Lung (tissue), 12 donors: ENCODE measurements around the gene MTMR1. TPM values are rescaled to one million over a fixed set of nuclear protein-coding genes. Genes with fewer than 3 reads are reported as not detected.

Experiments used
- ATAC-seq: fragments of 200-7000 bp; cut with Tn5 transposase; one replicate; pipeline ENCODE4 v1.9.1; 2020; ENCODE audit warnings: moderate number of reproducible peaks; ENCODE audit not compliant: insufficient read depth, low FRiP score
- DNase-seq, 3 donors: peaks; one replicate each; pipeline ENCODE4 v3.0.0-alpha.2; 2013 to 2017
- H3K27ac ChIP-seq, 2 donors: one replicate each; pipeline ENCODE4 v1.5.1; 2013; ENCODE audit warnings: mild to moderate bottlenecking in 2 of 2, moderate library complexity in 2 of 2, control low read depth in 1 of 2, inconsistent platforms in 1 of 2, low read depth in 1 of 2, low read length in 1 of 2
- H3K27me3 ChIP-seq, 3 donors: one replicate each; pipeline ENCODE4 v1.5.1; 2013; ENCODE audit warnings: low read length in 2 of 3; ENCODE audit not compliant: control insufficient read depth in 3 of 3, insufficient read depth in 3 of 3
- H3K36me3 ChIP-seq, 4 donors: one replicate each; pipeline ENCODE4 v1.5.1; 2013; ENCODE audit warnings: low read length in 4 of 4, mild to moderate bottlenecking in 1 of 4, moderate library complexity in 1 of 4; ENCODE audit not compliant: control insufficient read depth in 4 of 4, insufficient read depth in 4 of 4
- H3K4me1 ChIP-seq, 5 donors: one replicate each; pipeline ENCODE4 v1.5.1; 2013; ENCODE audit warnings: low read length in 5 of 5, mild to moderate bottlenecking in 2 of 5, moderate library complexity in 1 of 5; ENCODE audit not compliant: control insufficient read depth in 5 of 5, insufficient read depth in 5 of 5
- H3K4me3 ChIP-seq: one replicate; pipeline ENCODE4 v1.5.1; 2013; ENCODE audit warnings: mild to moderate bottlenecking, control low read depth, moderate library complexity
- H3K9ac ChIP-seq, 2 donors: one replicate each; pipeline ENCODE4 v1.5.1; 2013; ENCODE audit warnings: low read length in 2 of 2, control low read depth in 1 of 2; ENCODE audit not compliant: insufficient read depth in 1 of 2
- H3K9me3 ChIP-seq, 4 donors: one replicate each; pipeline ENCODE4 v1.5.1; 2013; ENCODE audit warnings: low read length in 3 of 4, mild to moderate bottlenecking in 1 of 4, moderate library complexity in 1 of 4; ENCODE audit not compliant: control insufficient read depth in 4 of 4, insufficient read depth in 3 of 4
- WGBS, 2 donors: extraction: QIAGEN DNeasy Blood & Tissue Kit; methylation state at CpG; one replicate each; pipeline ENCODE4 v1.1.7; 2013; 5-methylcytosine and 5-hydroxymethylcytosine counted together
- polyA plus RNA-seq, 2 donors: library from polyadenylated mRNA; stranded (reverse); fragments of 200-250 nt; gene quantifications; one replicate each; pipeline ENCODE4 v1.2.1, GENCODE V29; 2013
- total RNA-seq, 2 donors: library from RNA; depleted of rRNA in 1 of 2; stranded (reverse); fragments of >200 nt in 1 of 2; gene quantifications; one replicate each; pipeline ENCODE4 v1.2.1, GENCODE V29; 2014 to 2021
- TF ChIP-seq, protein P1 (sequence below): IDR thresholded peaks from 2 replicates; pipeline ENCODE4 v1.5.1; 2012; ENCODE audit warnings: mild to moderate bottlenecking; ENCODE audit errors: control extremely low read depth, extremely low read depth
- donor health status: control.
- donor health status: control.
- donor health status: Bipolar disorder and iron deficiency.
- donor health status: healthy.
- donor health status: DM: yes; HTN: yes; CAD: no.

MTMR1 gene
- total and polyA plus RNA-seq, 4 donors: 10.0 to 37.6 (median 15.9) TPM

DNA sequence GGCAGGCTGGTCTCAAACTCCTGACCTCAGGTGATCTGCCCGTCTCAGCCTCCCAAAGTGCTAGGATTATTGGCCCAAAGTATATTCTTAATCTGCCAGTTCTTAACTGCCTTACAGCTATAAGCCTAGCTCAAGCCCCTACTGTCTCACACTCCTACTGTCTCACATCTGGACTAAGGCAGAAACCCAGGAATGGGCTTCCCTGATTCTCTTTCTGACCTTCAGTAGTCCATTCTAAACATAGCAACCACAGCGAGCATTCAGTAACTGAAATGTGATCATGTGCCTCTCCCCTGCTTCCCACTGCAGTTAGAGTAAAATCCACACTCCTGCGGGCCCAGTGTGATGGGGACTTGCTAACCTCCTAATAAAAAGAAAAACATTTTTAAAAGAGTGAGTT is 58.9 kb downstream of the MTMR1 start:
- Histone ChIP-seq H3K9me3 (no peaks in the 10 kb centered on the region), H3K27me3 (peaks cover 0 to 3% (median 0%) of the 10 kb centered on the region in 3 donors), H3K4me1 (no peaks in the 10 kb centered on the region), H3K9ac (no peak overlapping the region), H3K27ac (no peak overlapping the region), H3K36me3 (peaks cover 0 to 11% (median 2%) of the 10 kb centered on the region in 4 donors), H3K4me3 (no peak overlapping the region)
- TF ChIP-seq, protein P1, sequence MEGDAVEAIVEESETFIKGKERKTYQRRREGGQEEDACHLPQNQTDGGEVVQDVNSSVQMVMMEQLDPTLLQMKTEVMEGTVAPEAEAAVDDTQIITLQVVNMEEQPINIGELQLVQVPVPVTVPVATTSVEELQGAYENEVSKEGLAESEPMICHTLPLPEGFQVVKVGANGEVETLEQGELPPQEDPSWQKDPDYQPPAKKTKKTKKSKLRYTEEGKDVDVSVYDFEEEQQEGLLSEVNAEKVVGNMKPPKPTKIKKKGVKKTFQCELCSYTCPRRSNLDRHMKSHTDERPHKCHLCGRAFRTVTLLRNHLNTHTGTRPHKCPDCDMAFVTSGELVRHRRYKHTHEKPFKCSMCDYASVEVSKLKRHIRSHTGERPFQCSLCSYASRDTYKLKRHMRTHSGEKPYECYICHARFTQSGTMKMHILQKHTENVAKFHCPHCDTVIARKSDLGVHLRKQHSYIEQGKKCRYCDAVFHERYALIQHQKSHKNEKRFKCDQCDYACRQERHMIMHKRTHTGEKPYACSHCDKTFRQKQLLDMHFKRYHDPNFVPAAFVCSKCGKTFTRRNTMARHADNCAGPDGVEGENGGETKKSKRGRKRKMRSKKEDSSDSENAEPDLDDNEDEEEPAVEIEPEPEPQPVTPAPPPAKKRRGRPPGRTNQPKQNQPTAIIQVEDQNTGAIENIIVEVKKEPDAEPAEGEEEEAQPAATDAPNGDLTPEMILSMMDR: no peak
- DNase-seq: no peak
- WGBS, 2 donors: 84 to 98% methylated on average over 3 of the region's 3 CpGs
- ATAC-seq: no peak

DNA sequence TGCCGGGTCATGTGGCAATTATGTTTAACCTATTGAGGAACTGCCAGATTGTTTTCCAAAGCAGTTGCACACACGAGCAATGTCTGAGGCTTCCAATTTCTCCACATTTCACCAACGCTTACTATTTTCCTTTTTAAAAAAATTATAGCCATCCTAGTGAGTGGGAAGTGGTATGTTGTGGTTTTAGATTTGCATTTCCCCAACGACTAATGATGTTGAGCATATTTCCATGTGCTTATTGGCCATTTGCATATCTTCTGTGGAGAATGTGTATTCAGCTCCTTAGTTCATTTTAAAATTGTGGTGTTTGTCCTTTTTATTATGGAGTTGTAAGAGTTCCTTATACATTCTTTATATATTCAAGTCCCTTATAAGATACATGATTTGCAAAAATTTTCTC is 60.2 kb downstream of the MTMR1 start:
- H3K4me3 ChIP-seq: no peak overlapping the region
- H3K4me1 ChIP-seq: no peaks in the 10 kb centered on the region
- WGBS, 2 donors: 45 to 72% methylated on average over 4 of the region's 4 CpGs
- H3K36me3 ChIP-seq: peaks cover 0 to 11% (median 4%) of the 10 kb centered on the region in 4 donors
- DNase-seq (no peak), ATAC-seq (no peak)
- TF ChIP-seq, protein P1: no peak
- H3K9ac ChIP-seq: no peak overlapping the region
- no peak overlapping the region for H3K27ac ChIP-seq
- H3K9me3 ChIP-seq: no peaks in the 10 kb centered on the region
- H3K27me3 ChIP-seq: peaks cover 0 to 3% (median 0%) of the 10 kb centered on the region in 3 donors

DNA sequence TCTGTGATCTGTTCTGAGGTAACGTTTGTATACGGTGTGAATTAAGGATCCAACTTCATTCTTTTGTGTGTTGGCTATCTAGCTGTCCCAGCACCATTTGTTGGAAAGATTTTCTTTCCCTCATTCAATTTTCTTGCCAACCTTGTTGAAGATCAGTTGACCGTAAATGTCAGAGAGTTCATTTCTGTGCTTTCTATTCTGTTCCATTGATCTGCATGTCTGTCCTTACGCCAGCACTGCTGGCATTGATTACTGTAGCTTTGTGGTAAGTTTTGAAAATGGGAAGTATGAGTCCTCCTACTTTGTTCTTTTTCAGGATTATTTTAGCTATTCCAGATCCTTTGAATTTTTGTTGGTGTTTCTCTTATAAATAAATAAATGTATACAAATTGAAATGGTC is 60.8 kb downstream of the MTMR1 start:
- Histone ChIP-seq H3K4me3 (no peak overlapping the region), H3K4me1 (no peaks in the 10 kb centered on the region), H3K27me3 (peaks cover 0 to 3% (median 0%) of the 10 kb centered on the region in 3 donors), H3K27ac (no peak overlapping the region), H3K9ac (no peak overlapping the region), H3K36me3 (peaks cover 0 to 11% (median 4%) of the 10 kb centered on the region in 4 donors), H3K9me3 (no peaks in the 10 kb centered on the region)
- 91 to 100% methylated on average over 4 of the region's 4 CpGs for WGBS, 2 donors
- DNase-seq: no peak
- ATAC-seq: no peak
- TF ChIP-seq, protein P1: no peak

DNA sequence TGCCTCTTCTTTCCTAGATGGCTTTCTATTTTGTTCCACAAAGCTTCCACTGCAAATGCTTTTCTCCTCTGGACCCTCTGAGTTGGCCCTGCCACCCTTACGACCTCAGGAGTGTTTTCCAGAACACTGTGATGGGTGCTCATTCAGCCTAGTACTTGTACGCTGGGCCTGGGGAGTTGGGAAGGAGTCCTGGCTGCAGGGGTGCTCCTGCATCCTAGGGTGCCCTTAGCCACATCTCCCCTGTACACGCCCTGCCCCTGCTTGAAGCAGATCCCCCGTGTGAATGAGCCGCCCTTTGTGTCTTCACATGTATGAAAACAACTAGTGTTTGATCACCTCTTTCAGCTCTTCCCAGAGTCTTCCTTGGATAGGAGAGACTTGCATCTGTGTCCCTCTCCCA is 64.2 kb downstream of the MTMR1 start:
- Histone ChIP-seq H3K4me3 (no peak overlapping the region), H3K36me3 (peaks cover 0 to 4% (median under 1%) of the 10 kb centered on the region in 4 donors), H3K9ac (no peak overlapping the region), H3K9me3 (no peaks in the 10 kb centered on the region), H3K4me1 (no peaks in the 10 kb centered on the region), H3K27me3 (peaks cover 0 to 3% (median 0%) of the 10 kb centered on the region in 3 donors), H3K27ac (no peak overlapping the region)
- DNase-seq (no peak), ATAC-seq (no peak)
- WGBS, 2 donors: 87 to 98% methylated on average over 5 of the region's 5 CpGs
- TF ChIP-seq, protein P1: no peak
